ENCODE data around the gene NDUFA13. TPM values are rescaled to one million over a fixed set of nuclear protein-coding genes. Genes with fewer than 3 reads are reported as not detected.
"Not testable (repeated sequence)": the region's sequence is repeated elsewhere in the genome, so short reads cannot be mapped to it uniquely, and the experiment has no call there.

The NDUFA13 gene
- 100 to 1,000 TPM; 310 to 323 TPM for total RNA-seq

GRCh38 chr19:19515642-19516519 is at the start of gene NDUFA13:
TSS of gene NDUFA13 (plus strand) at chr19:19516225. CDS start at chr19:19516239, 14 bp downstream.
- ChIA-PET POLR2A (interaction anchor here (0.6 to 1.7 kb wide), 6 partner anchors 12 to 232 kb away, joined by 3 to 7 read pairs (median 4); partner anchors contain the start of gene YJEFN3), CTCF (interaction anchor here (0.6 to 2.2 kb wide), 8 partner anchors 16 to 366 kb away, joined by 3 to 7 read pairs (median 4); no protein-coding TSS in a partner anchor)
- Mint-ChIP-seq H3K9me3 (ENCODE audit: low read depth) (no peaks in the 10 kb centered on the region), H3K36me3 (ENCODE audit: low read depth) (peaks cover 20% of the 10 kb centered on the region), H3K27me3 (no peaks in the 10 kb centered on the region), H3K27ac (peak within 1 kb of the TSS; percentile 92), H3K4me1 (peaks cover 25% of the 10 kb centered on the region), H3K4me3 (peak within 1 kb of the TSS; percentile 83)
- ATAC-seq (peak; percentile 94), DNase-seq (peak; percentile 95)
- intact Hi-C loops (cut with DNase I, micrococcal nuclease) = loop anchor here in 1 of 2 experiments (1.0 to 2.0 kb wide), 8 partner anchors 25 to 453 kb away; partner anchors contain the start of genes ATP13A1, BORCS8, GMIP and MAU2

GRCh38 chr19:19468424-19469050 is 47.5 kb upstream of the NDUFA13 start:
- H3K27me3 Mint-ChIP-seq = no peaks in the 10 kb centered on the region
- DNase-seq (no peak), ATAC-seq (no peak)
- peaks cover 55% of the 10 kb centered on the region for H3K4me1 Mint-ChIP-seq
- peaks cover 16% of the 10 kb centered on the region for H3K9me3 Mint-ChIP-seq (ENCODE audit: low read depth)
- H3K4me3 Mint-ChIP-seq = no peak overlapping the region
- intact Hi-C loops (cut with DNase I, micrococcal nuclease) = no loop called here
- ChIA-PET CTCF (interaction anchor here (1.9 kb wide), 1 partner anchor 21 kb away, joined by 5 read pairs; no protein-coding TSS in a partner anchor), POLR2A (no interaction called here)
- H3K36me3 Mint-ChIP-seq (ENCODE audit: low read depth) = peaks cover 62% of the 10 kb centered on the region
- H3K27ac Mint-ChIP-seq = peak overlapping the region; percentile 49

GRCh38 chr19:19470579-19470978 is 45.4 kb upstream of the NDUFA13 start:
- no peak overlapping the region for H3K27ac Mint-ChIP-seq
- ChIA-PET POLR2A (no interaction called here), CTCF (interaction anchor here (1.0 kb wide), 1 partner anchor 19 kb away, joined by 3 read pairs; no protein-coding TSS in a partner anchor)
- no peak overlapping the region for H3K4me3 Mint-ChIP-seq
- H3K4me1 Mint-ChIP-seq = peaks cover 56% of the 10 kb centered on the region
- intact Hi-C loops (cut with DNase I, micrococcal nuclease) = no loop called here
- H3K27me3 Mint-ChIP-seq = no peaks in the 10 kb centered on the region
- peaks cover 57% of the 10 kb centered on the region for H3K36me3 Mint-ChIP-seq (ENCODE audit: low read depth)
- ATAC-seq (no peak), DNase-seq (no peak)
- peaks cover 16% of the 10 kb centered on the region for H3K9me3 Mint-ChIP-seq (ENCODE audit: low read depth)

GRCh38 chr19:19471682-19472081 is 44.3 kb upstream of the NDUFA13 start:
- Mint-ChIP-seq H3K9me3 (ENCODE audit: low read depth) (peaks cover 16% of the 10 kb centered on the region), H3K27me3 (no peaks in the 10 kb centered on the region), H3K4me1 (peaks cover 64% of the 10 kb centered on the region), H3K27ac (peak overlapping the region; percentile 60), H3K4me3 (no peak overlapping the region), H3K36me3 (ENCODE audit: low read depth) (peaks cover 46% of the 10 kb centered on the region)
- ChIA-PET POLR2A (no interaction called here), CTCF (interaction anchor here (1.0 to 1.2 kb wide), 2 partner anchors 18 to 30 kb away, joined by 3 read pairs; no protein-coding TSS in a partner anchor)
- DNase-seq (no peak), ATAC-seq (no peak)
- intact Hi-C loops (cut with DNase I, micrococcal nuclease) = no loop called here

- H3K27me3 Mint-ChIP-seq; ATAC-seq; POLR2A ChIA-PET; DNase-seq; H3K4me3 Mint-ChIP-seq; intact Hi-C loops (cut with DNase I, micrococcal nuclease): not testable (repeated sequence)
- Mint-ChIP-seq H3K4me1 (peaks cover 68% of the 10 kb centered on the region), H3K9me3 (ENCODE audit: low read depth) (peaks cover 16% of the 10 kb centered on the region), H3K36me3 (ENCODE audit: low read depth) (peaks cover 42% of the 10 kb centered on the region), H3K27ac (peak overlapping the region; percentile 60)
- CTCF ChIA-PET = interaction anchor here (0.7 to 1.2 kb wide), 3 partner anchors 9 to 61 kb away, joined by 3 to 4 read pairs (median 3); no protein-coding TSS in a partner anchor
Observed at GRCh38 chr19:19472106-19472505, 43.9 kb upstream of the NDUFA13 start.

GRCh38 chr19:19475015-19475765 is 40.8 kb upstream of the NDUFA13 start:
- no peak overlapping the region for H3K4me3 Mint-ChIP-seq
- CTCF ChIA-PET = interaction anchor here (0.5 to 1.2 kb wide), 5 partner anchors 12 to 126 kb away, joined by 3 to 5 read pairs (median 3); no protein-coding TSS in a partner anchor

GRCh38 chr19:19475849-19476828 is 39.9 kb upstream of the NDUFA13 start:
- ChIA-PET CTCF (interaction anchor here (0.6 to 1.5 kb wide), 8 partner anchors 13 to 111 kb away, joined by 3 to 5 read pairs (median 3); no protein-coding TSS in a partner anchor), POLR2A (no interaction called here)
- Mint-ChIP-seq H3K27ac (no peak overlapping the region), H3K27me3 (no peaks in the 10 kb centered on the region), H3K9me3 (ENCODE audit: low read depth) (no peaks in the 10 kb centered on the region), H3K36me3 (ENCODE audit: low read depth) (peaks cover 18% of the 10 kb centered on the region), H3K4me1 (peaks cover 77% of the 10 kb centered on the region), H3K4me3 (no peak overlapping the region)
- intact Hi-C loops (cut with DNase I, micrococcal nuclease) = loop anchor here in 1 of 2 experiments (2.0 kb wide), 1 partner anchor 29 kb away; no protein-coding TSS in a partner anchor
- ATAC-seq (no peak), DNase-seq (peak; percentile 25)

More at GRCh38 chr19:19475015-19475765, 40.8 kb upstream of the NDUFA13 start:
- POLR2A ChIA-PET = no interaction called here
- intact Hi-C loops (cut with DNase I, micrococcal nuclease) = loop anchor here in 1 of 2 experiments (2.0 kb wide), 1 partner anchor 28 kb away; no protein-coding TSS in a partner anchor
- peaks cover 23% of the 10 kb centered on the region for H3K36me3 Mint-ChIP-seq (ENCODE audit: low read depth)
- H3K9me3 Mint-ChIP-seq (ENCODE audit: low read depth) = no peaks in the 10 kb centered on the region
- no peak for DNase-seq
- peak overlapping the region; percentile 75 for H3K27ac Mint-ChIP-seq
- no peaks in the 10 kb centered on the region for H3K27me3 Mint-ChIP-seq
- peaks cover 76% of the 10 kb centered on the region for H3K4me1 Mint-ChIP-seq
- no peak for ATAC-seq

GRCh38 chr19:19477705-19478383 is 38.2 kb upstream of the NDUFA13 start:
- H3K36me3 Mint-ChIP-seq (ENCODE audit: low read depth) = peaks cover 18% of the 10 kb centered on the region

GRCh38 chr19:19480688-19481087 is 35.3 kb upstream of the NDUFA13 start:
- intact Hi-C loops (cut with DNase I, micrococcal nuclease) = loop anchor here in 1 of 2 experiments (1.0 kb wide), 1 partner anchor 36 kb away; no protein-coding TSS in a partner anchor
- DNase-seq = peak; percentile 53
- Mint-ChIP-seq H3K4me3 (no peak overlapping the region), H3K4me1 (peaks cover 58% of the 10 kb centered on the region), H3K9me3 (ENCODE audit: low read depth) (no peaks in the 10 kb centered on the region), H3K36me3 (ENCODE audit: low read depth) (peaks cover 9% of the 10 kb centered on the region), H3K27me3 (no peaks in the 10 kb centered on the region), H3K27ac (peak overlapping the region; percentile 10)
- ATAC-seq = peak; percentile 88
- CTCF ChIA-PET = interaction anchor here (0.9 to 3.0 kb wide), 4 partner anchors 8 to 74 kb away, joined by 3 to 7 read pairs (median 4); no protein-coding TSS in a partner anchor
- POLR2A ChIA-PET = no interaction called here

More at GRCh38 chr19:19477705-19478383, 38.2 kb upstream of the NDUFA13 start:
- peaks cover 71% of the 10 kb centered on the region for H3K4me1 Mint-ChIP-seq
- CTCF ChIA-PET = interaction anchor here (1.1 kb wide), 1 partner anchor 13 kb away, joined by 3 read pairs; no protein-coding TSS in a partner anchor
- H3K27ac Mint-ChIP-seq = peak overlapping the region; percentile 4
- intact Hi-C loops (cut with DNase I, micrococcal nuclease) = no loop called here
- POLR2A ChIA-PET = no interaction called here
- H3K27me3 Mint-ChIP-seq = no peaks in the 10 kb centered on the region
- DNase-seq (no peak), ATAC-seq (no peak)
- no peaks in the 10 kb centered on the region for H3K9me3 Mint-ChIP-seq (ENCODE audit: low read depth)
- no peak overlapping the region for H3K4me3 Mint-ChIP-seq

Data from activated CD4-positive, alpha-beta T cell treated with anti-CD3 and anti-CD28 coated beads for 36 hours (primary cell).